GM12878 (cell line): ENCODE data around the gene MRPL34. TPM values are rescaled to one million over a fixed set of nuclear protein-coding genes. Genes with fewer than 3 reads are reported as not detected.

ENCODE experiments used
- ATAC-seq: fragments of 200-7000 bp; cut with Tn5 transposase; 3 replicates; pipeline ENCODE4 v1.9.1; 2020; ENCODE audit warnings: mild to moderate bottlenecking, moderate library complexity
- BruUV-seq: library from RNA; stranded (reverse); fragments of 400-500 nt; replicated peaks from 2 replicates; lab custom pipeline; 2021; lab: Mats Ljungman, UMichigan
- CTCF ChIA-PET: fragments of 300-600 bp; sonication (Branson Sonifier 250); formaldehyde crosslinking; extraction: SDS; loops from one replicate; lab custom pipeline; 2021; ENCODE audit warnings: inconsistent platforms; lab: Yijun Ruan, JAX
- POLR2A ChIA-PET: fragments of 350-600 bp; formaldehyde crosslinking; extraction: SDS; loops from one replicate; lab custom pipeline; 2021; ENCODE audit warnings: inconsistent platforms; lab: Charles Lee
- RAD21 ChIA-PET: fragments of 300-600 bp; sonication (Branson Sonifier 250); formaldehyde crosslinking; loops from one replicate; lab custom pipeline; 2023; ENCODE audit warnings: antibody characterized with exemption; ENCODE audit not compliant: unreplicated experiment; lab: Charles Lee
- SMC1A ChIA-PET: fragments of 300-600 bp; sonication (Branson Sonifier 250); formaldehyde crosslinking; loops from one replicate; lab custom pipeline; 2023; ENCODE audit not compliant: unreplicated experiment, uncharacterized antibody; lab: Charles Lee
- DNase-seq: peaks from one replicate; pipeline ENCODE4 v3.0.0-alpha.2; 2011; ENCODE audit warnings: low read depth, low spot score
- FAIRE-seq: peaks from 3 replicates; lab custom pipeline; 2011; peaks lifted over from hg19 to GRCh38; lab: Jason Lieb, UNC
- H2AFZ ChIP-seq: 2 replicates; pipeline ENCODE4 v1.6.0; 2011; ENCODE audit warnings: low read depth, low read length, control low read depth; ENCODE audit not compliant: control insufficient read depth
- H3K27ac ChIP-seq: 2 replicates; pipeline ENCODE4 v1.5.1; 2011; ENCODE audit warnings: control low read depth; ENCODE audit not compliant: control insufficient read depth, insufficient read depth
- H3K27me3 ChIP-seq, 2 experiments: replicated peaks in 1 of 2; 2 replicates each; pipeline versions ENCODE4 v1.6.0 to v1.6.1; 2011; ENCODE audit warnings: low read length in 1 of 2; ENCODE audit not compliant: control insufficient read depth in 2 of 2, insufficient read depth in 2 of 2
- H3K36me3 ChIP-seq, 2 experiments: 2 replicates each; pipeline ENCODE4 v1.5.1; 2011; ENCODE audit warnings: low read length in 1 of 2; ENCODE audit not compliant: control insufficient read depth in 2 of 2, insufficient read depth in 2 of 2
- H3K4me1 ChIP-seq: 2 replicates; pipeline ENCODE4 v1.6.1; 2011; ENCODE audit warnings: mild to moderate bottlenecking, low read length, moderate library complexity, mixed read lengths; ENCODE audit not compliant: control insufficient read depth, insufficient read depth
- H3K4me2 ChIP-seq: 2 replicates; pipeline ENCODE4 v1.6.0; 2011; ENCODE audit warnings: control low read depth; ENCODE audit not compliant: control insufficient read depth, insufficient read depth
- H3K4me3 ChIP-seq: fragments of 200-600 bp; sonication (generic); 2 replicates; pipeline ENCODE4 v1.5.1; 2016
- H3K79me2 ChIP-seq: 2 replicates; pipeline ENCODE4 v1.6.0; 2011; ENCODE audit warnings: low read length; ENCODE audit not compliant: control insufficient read depth, insufficient read depth
- H3K9ac ChIP-seq: 2 replicates; pipeline ENCODE4 v1.8.0; 2011; ENCODE audit warnings: low read length, control low read depth, mixed read lengths; ENCODE audit not compliant: control insufficient read depth, insufficient read depth
- H3K9me3 ChIP-seq: replicated peaks from 3 replicates; pipeline ENCODE4 v1.5.1; 2011; ENCODE audit warnings: mild to moderate bottlenecking, low read length; ENCODE audit not compliant: control insufficient read depth, insufficient read depth
- H4K20me1 ChIP-seq: 2 replicates; pipeline ENCODE4 v1.6.0; 2011; ENCODE audit not compliant: control insufficient read depth, insufficient read depth
- CHD1 ChIP-seq: IDR thresholded peaks from 2 replicates; pipeline ENCODE4 v1.6.1; 2012; ENCODE audit warnings: low read depth, low read length, improper control_type of control experiment
- IKZF1 ChIP-seq: fragments of 450-650 bp; conservative IDR thresholded peaks from 2 replicates; pipeline ENCODE4 v1.6.1; 2017; ENCODE audit warnings: antibody characterized with exemption, mild to moderate bottlenecking
- MTA3 ChIP-seq: IDR thresholded peaks from 2 replicates; pipeline ENCODE4 v1.6.1; 2012; ENCODE audit warnings: low read length, inconsistent platforms, borderline replicate concordance
- REST ChIP-seq: IDR thresholded peaks from 2 replicates; pipeline ENCODE4 v1.6.1; 2012; ENCODE audit warnings: mild to moderate bottlenecking, low read depth, low read length
- ZBED1 ChIP-seq: IDR thresholded peaks from 2 replicates; pipeline ENCODE4 v1.6.1; 2016; ENCODE audit warnings: borderline replicate concordance
- ZNF687 ChIP-seq: fragments of 450-650 bp; IDR thresholded peaks from 2 replicates; pipeline ENCODE4 v1.6.1; 2017; ENCODE audit warnings: mild to moderate bottlenecking, moderate library complexity
- WGBS: methylation state at CpG from one replicate; pipeline ENCODE4 v1.1.6; 2016; ENCODE audit warnings: low lambda C conversion rate; ENCODE audit not compliant: insufficient replicate concordance, insufficient coverage; ENCODE audit errors: missing lambda C conversion rate; 5-methylcytosine and 5-hydroxymethylcytosine counted together
- in situ Hi-C: fragments of 300-500 bp; cut with MboI; formaldehyde crosslinking; loops from 9 replicates; pipeline ENCODE4 v1.14.3; 2018; ENCODE audit warnings: mixed read lengths
- intact Hi-C: fragments of 100-400 bp; cut with micrococcal nuclease; formaldehyde crosslinking; loops from one replicate; pipeline ENCODE4 v1.14.2; 2022; ENCODE audit not compliant: unreplicated experiment
- polyA plus RNA-seq, 11 experiments: library from polyadenylated mRNA; depleted of rRNA in 4 of 11; unstranded in 6 of 11; stranded (reverse) in 5 of 11; fragments of >200 nt; fragmentation: Nextera tagmentation in 4 of 11; fragmentation: Illumina TruSeq in 1 of 11; extraction: Ambion mirVana in 4 of 11; extraction: Trizol in 1 of 11; gene quantifications; 1 replicate in 1 of 11; 2 replicates in 10 of 11; pipeline versions ENCODE4 v1.2.1 to v1.2.3, GENCODE V29; 2011 to 2016; ENCODE audit warnings: inconsistent platforms in 2 of 11, missing spikeins in 2 of 11, low read depth in 1 of 11
- total RNA-seq, 4 experiments: library from RNA; depleted of rRNA in 3 of 4; stranded (reverse); fragments of >200 nt in 3 of 4; fragmentation: Illumina TruSeq in 1 of 4; extraction: Trizol in 1 of 4; gene quantifications; 2 replicates each; pipeline versions ENCODE4 v1.2.1 to v1.2.3, GENCODE V29; 2013 to 2021
- TF ChIP-seq, protein P1 (sequence below): fragments of 450-650 bp; IDR thresholded peaks from 2 replicates; pipeline ENCODE4 v1.6.1; 2018; ENCODE audit warnings: borderline replicate concordance, mild to moderate bottlenecking; ENCODE audit not compliant: partially characterized antibody
- TF ChIP-seq, protein P2 (sequence below): fragments of 450-650 bp; IDR thresholded peaks from 2 replicates; pipeline ENCODE4 v1.6.1; 2017; ENCODE audit warnings: borderline replicate concordance

MRPL34 gene
- total and polyA plus RNA-seq, 10 of the 15 experiments (the other 5 are each of a cell fraction or from before 2014, with no cell fraction given) = 8.6 to 198 (median 78.6) TPM

- ChIA-PET POLR2A (interaction anchor here (1.2 kb wide), 1 partner anchor 22 kb away, joined by 3 read pairs; the partner anchor contains the start of gene DDA1), RAD21 (interaction anchor here (0.7 kb wide), 1 partner anchor 222 kb away, joined by 3 read pairs; no protein-coding TSS in a partner anchor), CTCF (interaction anchor here (0.6 to 2.8 kb wide), 2 partner anchors 55 to 266 kb away, joined by 3 to 9 read pairs; no protein-coding TSS in a partner anchor), SMC1A (no interaction called here)
- Histone ChIP-seq H3K27ac (no peak overlapping the region), H3K4me1 (peaks cover 13% of the 10 kb centered on the region), H3K79me2 (no peaks in the 10 kb centered on the region), H3K27me3 (no peaks in the 10 kb centered on the region; a peak in 2 of 4 replicates), H2AFZ (no peak overlapping the region), H3K4me3 (no peak overlapping the region), H3K9me3 (no peaks in the 10 kb centered on the region; the same call in 2 of the 3 replicates), H4K20me1 (no peaks in the 10 kb centered on the region), H3K9ac (no peak overlapping the region), H3K36me3 (no peaks in the 10 kb centered on the region), H3K4me2 (no peak overlapping the region)
- no peak for DNase-seq
- no peak for ATAC-seq
- FAIRE-seq = no peak
- 52% methylated on average over 13 of the region's 13 CpGs for WGBS
- intact Hi-C loops (no loop called here), in situ Hi-C loops (no loop called here)
- no TSS peak for BruUV-seq
- TF ChIP-seq, protein P1, sequence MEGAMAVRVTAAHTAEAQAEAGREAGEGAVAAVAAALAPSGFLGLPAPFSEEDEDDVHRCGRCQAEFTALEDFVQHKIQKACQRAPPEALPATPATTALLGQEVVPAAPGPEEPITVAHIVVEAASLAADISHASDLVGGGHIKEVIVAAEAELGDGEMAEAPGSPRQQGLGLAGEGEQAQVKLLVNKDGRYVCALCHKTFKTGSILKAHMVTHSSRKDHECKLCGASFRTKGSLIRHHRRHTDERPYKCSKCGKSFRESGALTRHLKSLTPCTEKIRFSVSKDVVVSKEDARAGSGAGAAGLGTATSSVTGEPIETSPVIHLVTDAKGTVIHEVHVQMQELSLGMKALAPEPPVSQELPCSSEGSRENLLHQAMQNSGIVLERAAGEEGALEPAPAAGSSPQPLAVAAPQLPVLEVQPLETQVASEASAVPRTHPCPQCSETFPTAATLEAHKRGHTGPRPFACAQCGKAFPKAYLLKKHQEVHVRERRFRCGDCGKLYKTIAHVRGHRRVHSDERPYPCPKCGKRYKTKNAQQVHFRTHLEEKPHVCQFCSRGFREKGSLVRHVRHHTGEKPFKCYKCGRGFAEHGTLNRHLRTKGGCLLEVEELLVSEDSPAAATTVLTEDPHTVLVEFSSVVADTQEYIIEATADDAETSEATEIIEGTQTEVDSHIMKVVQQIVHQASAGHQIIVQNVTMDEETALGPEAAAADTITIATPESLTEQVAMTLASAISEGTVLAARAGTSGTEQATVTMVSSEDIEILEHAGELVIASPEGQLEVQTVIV = no peak
- TF ChIP-seq IKZF1 (no peak), ZNF687 (no peak), ZBED1 (no peak), REST (no peak), MTA3 (no peak), CHD1 (no peak)
- TF ChIP-seq, protein P2, sequence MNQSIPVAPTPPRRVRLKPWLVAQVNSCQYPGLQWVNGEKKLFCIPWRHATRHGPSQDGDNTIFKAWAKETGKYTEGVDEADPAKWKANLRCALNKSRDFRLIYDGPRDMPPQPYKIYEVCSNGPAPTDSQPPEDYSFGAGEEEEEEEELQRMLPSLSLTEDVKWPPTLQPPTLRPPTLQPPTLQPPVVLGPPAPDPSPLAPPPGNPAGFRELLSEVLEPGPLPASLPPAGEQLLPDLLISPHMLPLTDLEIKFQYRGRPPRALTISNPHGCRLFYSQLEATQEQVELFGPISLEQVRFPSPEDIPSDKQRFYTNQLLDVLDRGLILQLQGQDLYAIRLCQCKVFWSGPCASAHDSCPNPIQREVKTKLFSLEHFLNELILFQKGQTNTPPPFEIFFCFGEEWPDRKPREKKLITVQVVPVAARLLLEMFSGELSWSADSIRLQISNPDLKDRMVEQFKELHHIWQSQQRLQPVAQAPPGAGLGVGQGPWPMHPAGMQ = no peak
Observed at GRCh38 chr19:17331045-17331558, 25.4 kb downstream of the MRPL34 start.
